K562 treated with DMSO at 1 percent for 12 hours (cell line): ENCODE data around the gene UGGT2. TPM values are rescaled to one million over a fixed set of nuclear protein-coding genes. Genes with fewer than 3 reads are reported as not detected.

Source experiments
- total RNA-seq: library from RNA; unstranded; fragments of 300-600 nt; gene quantifications from 2 replicates; pipeline ENCODE4 v1.2.3, GENCODE V29; 2022; ENCODE audit not compliant: insufficient read depth

UGGT2 gene, protein sequence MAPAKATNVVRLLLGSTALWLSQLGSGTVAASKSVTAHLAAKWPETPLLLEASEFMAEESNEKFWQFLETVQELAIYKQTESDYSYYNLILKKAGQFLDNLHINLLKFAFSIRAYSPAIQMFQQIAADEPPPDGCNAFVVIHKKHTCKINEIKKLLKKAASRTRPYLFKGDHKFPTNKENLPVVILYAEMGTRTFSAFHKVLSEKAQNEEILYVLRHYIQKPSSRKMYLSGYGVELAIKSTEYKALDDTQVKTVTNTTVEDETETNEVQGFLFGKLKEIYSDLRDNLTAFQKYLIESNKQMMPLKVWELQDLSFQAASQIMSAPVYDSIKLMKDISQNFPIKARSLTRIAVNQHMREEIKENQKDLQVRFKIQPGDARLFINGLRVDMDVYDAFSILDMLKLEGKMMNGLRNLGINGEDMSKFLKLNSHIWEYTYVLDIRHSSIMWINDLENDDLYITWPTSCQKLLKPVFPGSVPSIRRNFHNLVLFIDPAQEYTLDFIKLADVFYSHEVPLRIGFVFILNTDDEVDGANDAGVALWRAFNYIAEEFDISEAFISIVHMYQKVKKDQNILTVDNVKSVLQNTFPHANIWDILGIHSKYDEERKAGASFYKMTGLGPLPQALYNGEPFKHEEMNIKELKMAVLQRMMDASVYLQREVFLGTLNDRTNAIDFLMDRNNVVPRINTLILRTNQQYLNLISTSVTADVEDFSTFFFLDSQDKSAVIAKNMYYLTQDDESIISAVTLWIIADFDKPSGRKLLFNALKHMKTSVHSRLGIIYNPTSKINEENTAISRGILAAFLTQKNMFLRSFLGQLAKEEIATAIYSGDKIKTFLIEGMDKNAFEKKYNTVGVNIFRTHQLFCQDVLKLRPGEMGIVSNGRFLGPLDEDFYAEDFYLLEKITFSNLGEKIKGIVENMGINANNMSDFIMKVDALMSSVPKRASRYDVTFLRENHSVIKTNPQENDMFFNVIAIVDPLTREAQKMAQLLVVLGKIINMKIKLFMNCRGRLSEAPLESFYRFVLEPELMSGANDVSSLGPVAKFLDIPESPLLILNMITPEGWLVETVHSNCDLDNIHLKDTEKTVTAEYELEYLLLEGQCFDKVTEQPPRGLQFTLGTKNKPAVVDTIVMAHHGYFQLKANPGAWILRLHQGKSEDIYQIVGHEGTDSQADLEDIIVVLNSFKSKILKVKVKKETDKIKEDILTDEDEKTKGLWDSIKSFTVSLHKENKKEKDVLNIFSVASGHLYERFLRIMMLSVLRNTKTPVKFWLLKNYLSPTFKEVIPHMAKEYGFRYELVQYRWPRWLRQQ (N-terminal part only)
- total RNA-seq, result 2.4 and 10.8 TPM in 2 replicates

DNA sequence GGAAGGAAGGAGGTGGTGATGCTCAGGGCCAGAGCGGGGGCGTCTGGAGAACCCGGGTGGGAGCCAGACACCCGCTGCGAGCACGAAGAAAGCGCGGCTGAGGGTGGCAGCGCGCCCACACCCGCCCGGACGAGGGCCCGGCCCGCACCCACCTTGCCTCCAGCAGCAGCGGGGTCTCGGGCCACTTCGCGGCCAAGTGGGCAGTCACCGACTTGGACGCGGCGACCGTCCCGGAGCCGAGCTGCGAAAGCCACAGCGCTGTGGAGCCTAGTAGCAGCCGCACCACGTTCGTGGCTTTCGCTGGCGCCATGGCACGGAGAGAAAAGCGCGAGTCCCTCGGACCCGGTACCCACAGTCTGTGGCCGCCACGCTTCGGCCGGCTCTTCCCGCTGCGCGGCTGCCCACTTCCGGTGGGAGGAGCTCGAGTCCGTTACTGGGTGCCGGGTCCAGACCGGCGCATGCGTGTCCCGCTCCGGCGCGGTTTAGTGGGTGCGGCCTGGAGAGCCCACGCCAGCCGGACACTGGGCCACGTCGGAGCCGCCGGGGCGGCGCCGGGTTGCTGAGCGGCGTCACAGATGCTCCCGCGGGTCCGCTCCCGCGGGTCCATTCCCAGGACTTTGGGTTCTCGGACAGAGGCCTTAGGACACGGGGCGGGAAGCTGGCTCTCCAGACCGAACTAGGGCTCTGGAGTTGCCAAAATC is at the start of gene UGGT2:
TSS of gene UGGT2 (minus strand) at position 399 of the 701 bp plus-strand sequence. CDS start at position 310, 89 bp downstream.

DNA sequence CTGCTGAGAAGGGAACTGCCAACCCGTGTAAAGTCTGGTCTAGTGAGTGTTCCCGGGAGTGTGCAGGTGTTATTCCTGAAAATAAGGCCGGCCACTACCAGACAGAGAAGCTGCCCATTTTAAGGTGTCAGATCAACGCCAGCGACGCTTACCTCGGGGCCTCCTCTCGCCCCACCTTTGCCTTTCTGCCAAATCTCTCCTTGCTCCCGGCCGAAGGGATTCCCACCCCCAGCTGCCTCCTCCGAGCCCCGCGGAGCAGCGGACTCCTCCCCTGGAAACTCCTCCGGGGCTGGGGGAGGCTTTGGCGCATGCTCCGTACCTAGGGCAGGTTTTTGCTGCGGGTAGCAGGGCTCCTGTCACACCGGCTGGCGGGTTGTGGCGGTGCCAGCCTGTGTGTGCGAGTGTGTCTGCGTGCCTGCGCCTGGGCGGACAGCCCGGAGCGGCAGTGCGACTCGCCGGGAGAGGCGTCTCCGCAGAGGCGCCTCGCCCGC is 36.6 kb upstream of the UGGT2 start, which contains the start of gene HS6ST3:
TSS of gene HS6ST3 (plus strand) at position 359 of the 491 bp plus-strand sequence.

Other genes starting within 250 kb of the UGGT2 start
- not detected in 2 replicates for gene HS6ST3, start 36.7 kb upstream of the UGGT2 start, total RNA-seq